ENCODE measurements around the gene REG4. TPM values are rescaled to one million over a fixed set of nuclear protein-coding genes. Genes with fewer than 3 reads are reported as not detected.

REG4 gene
- total and polyA plus RNA-seq, 2 of the 13 experiments (the other 11 are each of a cell fraction or from before 2014, with no cell fraction given): not detected

DNA sequence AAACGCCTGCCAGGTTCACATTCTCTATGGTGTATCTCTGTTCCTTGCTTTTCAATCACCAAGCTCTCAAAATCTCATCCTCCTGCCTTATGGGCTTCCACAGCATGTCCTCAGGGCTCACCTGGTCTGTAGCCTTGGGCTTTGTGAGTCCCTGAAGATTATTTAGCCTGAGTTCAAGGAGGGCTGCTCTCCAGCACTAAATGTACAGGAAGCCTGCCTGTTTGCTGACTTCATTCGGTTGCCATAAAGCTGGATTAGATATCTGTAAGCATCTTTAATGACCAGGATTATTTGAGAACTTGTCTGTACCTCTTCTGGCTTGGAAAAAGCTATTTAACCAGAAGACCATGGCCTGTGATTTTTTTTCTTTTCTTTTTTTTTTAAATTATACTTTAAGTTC, 6.9 kb upstream of the REG4 start:
- DNase-seq (ENCODE audit: low spot score): no peak
- 95% methylated on average over 2 of the region's 2 CpGs for WGBS (ENCODE audit: low lambda C conversion rate)
- Histone ChIP-seq H3K9me3 (ENCODE audit: low read length) (no peaks in the 10 kb centered on the region), H4K20me1 (ENCODE audit: insufficient read depth, low read length) (no peaks in the 10 kb centered on the region), H3K27ac (ENCODE audit: extremely low read length, insufficient read depth, low read length) (no peak overlapping the region), H3K4me3 (replicated peaks in 1 of 3; ENCODE audit: insufficient read depth in 1 of 3, low read depth in 2 of 3, low read length in 3 of 3) (no peak overlapping the region), H2AFZ (ENCODE audit: low read length) (peak overlapping the region; percentile 58), H3K4me1 (ENCODE audit: insufficient read depth, low read length) (peaks cover 37% of the 10 kb centered on the region), H3K79me2 (ENCODE audit: insufficient read depth, low read length) (no peaks in the 10 kb centered on the region), H3K36me3 (replicated peaks in 1 of 2; ENCODE audit: control insufficient read depth in 1 of 2, insufficient read depth in 2 of 2, low read length in 2 of 2) (no peaks in the 10 kb centered on the region), H3K9ac (ENCODE audit: insufficient read depth, low read depth, low read length) (no peak overlapping the region), H3K27me3 (ENCODE audit: control insufficient read depth in 1 of 2, insufficient read depth in 2 of 2, low read length in 2 of 2) (0 out of 5 replicates have a peak, but pooled peaks cover 0 to 1% of the 10 kb centered on the region in 2 experiments), H3K4me2 (ENCODE audit: low read depth, low read length) (no peak overlapping the region)
- no peak for TF ChIP-seq ZNF430 (CRISPR knock-in tag; IDR thresholded peaks at IDR 0.05)
- TF ChIP-seq MEIS1 (CRISPR knock-in tag; IDR thresholded peaks at IDR 0.05; ENCODE audit: borderline replicate concordance): no peak
- no peak for TF ChIP-seq CBX5 (CRISPR knock-in tag; IDR thresholded peaks at IDR 0.05; ENCODE audit: borderline replicate concordance)
- no peak for TF ChIP-seq NR2F6 (IDR thresholded peaks at IDR 0.05)
- no peak for TF ChIP-seq NR2F6 (CRISPR knock-in tag; IDR thresholded peaks at IDR 0.05)
- TF ChIP-seq, protein P1, sequence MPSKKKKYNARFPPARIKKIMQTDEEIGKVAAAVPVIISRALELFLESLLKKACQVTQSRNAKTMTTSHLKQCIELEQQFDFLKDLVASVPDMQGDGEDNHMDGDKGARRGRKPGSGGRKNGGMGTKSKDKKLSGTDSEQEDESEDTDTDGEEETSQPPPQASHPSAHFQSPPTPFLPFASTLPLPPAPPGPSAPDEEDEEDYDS (CRISPR knock-in tag; IDR thresholded peaks at IDR 0.05): no peak
- no peak for TF ChIP-seq PRPF4 (IDR thresholded peaks at IDR 0.05; ENCODE audit: low read depth, low read length, poor library complexity, severe bottlenecking)
- TF ChIP-seq KLF11 (CRISPR knock-in tag; IDR thresholded peaks at IDR 0.05): no peak
- TF ChIP-seq ELF1 (CRISPR knock-in tag; IDR thresholded peaks at IDR 0.05): no peak
- TF ChIP-seq ZNF652 (CRISPR knock-in tag; IDR thresholded peaks at IDR 0.05; ENCODE audit: borderline replicate concordance, low read depth): no peak
- no peak for TF ChIP-seq HNF4A (CRISPR knock-in tag; IDR thresholded peaks at IDR 0.05)
- TF ChIP-seq ZNF432 (CRISPR knock-in tag; IDR thresholded peaks at IDR 0.05; ENCODE audit: borderline replicate concordance): no peak
- no peak for TF ChIP-seq MATR3 (CRISPR knock-in tag; IDR thresholded peaks at IDR 0.05)
- TF ChIP-seq, protein P2, sequence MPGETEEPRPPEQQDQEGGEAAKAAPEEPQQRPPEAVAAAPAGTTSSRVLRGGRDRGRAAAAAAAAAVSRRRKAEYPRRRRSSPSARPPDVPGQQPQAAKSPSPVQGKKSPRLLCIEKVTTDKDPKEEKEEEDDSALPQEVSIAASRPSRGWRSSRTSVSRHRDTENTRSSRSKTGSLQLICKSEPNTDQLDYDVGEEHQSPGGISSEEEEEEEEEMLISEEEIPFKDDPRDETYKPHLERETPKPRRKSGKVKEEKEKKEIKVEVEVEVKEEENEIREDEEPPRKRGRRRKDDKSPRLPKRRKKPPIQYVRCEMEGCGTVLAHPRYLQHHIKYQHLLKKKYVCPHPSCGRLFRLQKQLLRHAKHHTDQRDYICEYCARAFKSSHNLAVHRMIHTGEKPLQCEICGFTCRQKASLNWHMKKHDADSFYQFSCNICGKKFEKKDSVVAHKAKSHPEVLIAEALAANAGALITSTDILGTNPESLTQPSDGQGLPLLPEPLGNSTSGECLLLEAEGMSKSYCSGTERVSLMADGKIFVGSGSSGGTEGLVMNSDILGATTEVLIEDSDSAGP (CRISPR knock-in tag; IDR thresholded peaks at IDR 0.05; ENCODE audit: borderline replicate concordance): no peak
- no peak for TF ChIP-seq ZNF230 (CRISPR knock-in tag; IDR thresholded peaks at IDR 0.05)
- TF ChIP-seq, protein P3, sequence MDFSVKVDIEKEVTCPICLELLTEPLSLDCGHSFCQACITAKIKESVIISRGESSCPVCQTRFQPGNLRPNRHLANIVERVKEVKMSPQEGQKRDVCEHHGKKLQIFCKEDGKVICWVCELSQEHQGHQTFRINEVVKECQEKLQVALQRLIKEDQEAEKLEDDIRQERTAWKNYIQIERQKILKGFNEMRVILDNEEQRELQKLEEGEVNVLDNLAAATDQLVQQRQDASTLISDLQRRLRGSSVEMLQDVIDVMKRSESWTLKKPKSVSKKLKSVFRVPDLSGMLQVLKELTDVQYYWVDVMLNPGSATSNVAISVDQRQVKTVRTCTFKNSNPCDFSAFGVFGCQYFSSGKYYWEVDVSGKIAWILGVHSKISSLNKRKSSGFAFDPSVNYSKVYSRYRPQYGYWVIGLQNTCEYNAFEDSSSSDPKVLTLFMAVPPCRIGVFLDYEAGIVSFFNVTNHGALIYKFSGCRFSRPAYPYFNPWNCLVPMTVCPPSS (IDR thresholded peaks at IDR 0.05): no peak
- TF ChIP-seq POGZ (CRISPR knock-in tag; IDR thresholded peaks at IDR 0.05): no peak
- TF ChIP-seq, protein P4, sequence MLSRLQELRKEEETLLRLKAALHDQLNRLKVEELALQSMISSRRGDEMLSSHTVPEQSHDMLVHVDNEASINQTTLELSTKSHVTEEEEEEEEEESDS (CRISPR knock-in tag; IDR thresholded peaks at IDR 0.05; ENCODE audit: borderline replicate concordance): no peak
- TF ChIP-seq FOXJ3 (CRISPR knock-in tag; IDR thresholded peaks at IDR 0.05; ENCODE audit: borderline replicate concordance): no peak
- no peak for TF ChIP-seq POLR2G (IDR thresholded peaks at IDR 0.05; ENCODE audit: low read depth, low read length)
- intact Hi-C loops (cut with micrococcal nuclease; ENCODE audit: unreplicated experiment) (no loop called here), in situ Hi-C loops (cut with HindIII; ENCODE audit: extremely low pct_ligation_motif_present, low pct_unique_long_range_greater_than_20kb) (loop anchor here (10.0 kb wide), 1 partner anchor 47 kb away; no protein-coding TSS in a partner anchor)
- ChIA-PET CTCF (ENCODE audit: low intra/inter-chr PET ratio, low total read pairs) (no interaction called here), POLR2A (no interaction called here)
- FAIRE-seq: no peak
- ATAC-seq: no peak
- no TSS peak for BruUV-seq (replicated peaks)

Data from HepG2 (cell line).